ENCODE measurements around the gene PLA2G5.
"Not testable (repeated sequence)": the region's sequence is repeated elsewhere in the genome, so short reads cannot be mapped to it uniquely, and the experiment has no call there.

The PLA2G5 gene

DNA sequence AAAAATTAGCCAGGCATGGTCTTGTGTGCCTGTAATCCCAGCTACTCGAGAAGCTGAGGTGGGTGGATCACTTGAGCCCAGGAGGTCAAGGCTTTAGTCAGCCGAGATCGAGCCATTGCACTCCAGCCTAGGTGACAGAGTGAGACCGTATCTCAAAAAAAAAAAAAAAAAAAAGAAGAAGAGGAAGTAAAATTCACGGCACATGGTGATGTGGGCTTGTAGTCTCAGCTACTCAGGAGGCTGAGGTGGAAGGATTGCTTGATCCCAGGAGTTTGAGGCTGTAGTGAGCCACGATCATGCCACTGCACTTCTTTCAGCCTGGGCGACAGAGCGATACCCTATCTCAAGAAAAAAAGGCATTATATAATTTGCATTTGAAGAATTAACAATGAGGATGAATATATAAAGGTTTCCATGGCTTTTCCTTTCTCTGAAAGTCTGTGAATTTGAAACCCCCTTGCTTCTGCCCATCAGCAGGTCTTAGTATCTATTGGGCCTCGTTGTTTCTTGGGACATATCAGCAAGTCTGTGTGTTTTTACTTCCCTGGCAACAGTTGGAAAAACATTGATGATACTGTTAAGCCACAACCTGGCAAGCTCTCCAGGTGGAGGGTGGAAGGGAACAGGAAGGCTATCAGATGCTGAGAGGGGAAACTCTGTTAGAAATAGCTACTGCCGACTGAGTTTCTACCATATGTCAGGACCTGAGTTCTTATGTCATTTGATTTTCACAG is 53.9 kb downstream of the PLA2G5 start:
- DNase-seq, result no peak

DNA sequence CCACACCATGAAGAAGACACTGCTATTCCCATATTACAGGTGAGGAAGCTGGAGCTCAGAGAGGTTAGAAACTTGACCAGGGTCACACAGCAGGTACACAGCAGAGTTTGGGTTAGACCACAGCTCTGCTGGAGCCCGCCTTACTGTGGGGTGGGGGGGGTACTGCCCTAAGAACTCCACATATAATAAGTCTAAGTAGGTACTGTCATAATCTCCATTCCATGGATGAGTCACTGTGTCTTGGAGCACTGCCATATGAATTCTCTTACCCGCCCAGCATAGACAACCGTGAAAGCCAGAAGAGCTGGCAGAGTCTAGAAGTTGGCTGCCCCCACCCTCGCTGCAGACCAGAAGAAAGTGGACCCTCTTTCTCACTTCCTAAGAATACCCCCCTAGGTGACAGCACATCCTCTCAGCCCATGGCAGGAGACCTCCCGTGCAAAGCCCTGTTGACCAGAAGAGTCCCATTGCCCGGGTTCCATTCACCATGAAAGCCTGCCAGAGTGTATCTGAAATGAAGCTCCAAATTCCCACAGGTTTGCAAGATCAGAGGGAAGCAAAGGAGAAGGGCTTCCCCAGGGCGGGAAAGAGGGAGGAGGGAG is 54.6 kb downstream of the PLA2G5 start:
- no peak for DNase-seq

- DNase-seq, result no peak
These were observed 55.1 kb downstream of the PLA2G5 start for GRCh38 chr1:20125100-20125499.

DNA sequence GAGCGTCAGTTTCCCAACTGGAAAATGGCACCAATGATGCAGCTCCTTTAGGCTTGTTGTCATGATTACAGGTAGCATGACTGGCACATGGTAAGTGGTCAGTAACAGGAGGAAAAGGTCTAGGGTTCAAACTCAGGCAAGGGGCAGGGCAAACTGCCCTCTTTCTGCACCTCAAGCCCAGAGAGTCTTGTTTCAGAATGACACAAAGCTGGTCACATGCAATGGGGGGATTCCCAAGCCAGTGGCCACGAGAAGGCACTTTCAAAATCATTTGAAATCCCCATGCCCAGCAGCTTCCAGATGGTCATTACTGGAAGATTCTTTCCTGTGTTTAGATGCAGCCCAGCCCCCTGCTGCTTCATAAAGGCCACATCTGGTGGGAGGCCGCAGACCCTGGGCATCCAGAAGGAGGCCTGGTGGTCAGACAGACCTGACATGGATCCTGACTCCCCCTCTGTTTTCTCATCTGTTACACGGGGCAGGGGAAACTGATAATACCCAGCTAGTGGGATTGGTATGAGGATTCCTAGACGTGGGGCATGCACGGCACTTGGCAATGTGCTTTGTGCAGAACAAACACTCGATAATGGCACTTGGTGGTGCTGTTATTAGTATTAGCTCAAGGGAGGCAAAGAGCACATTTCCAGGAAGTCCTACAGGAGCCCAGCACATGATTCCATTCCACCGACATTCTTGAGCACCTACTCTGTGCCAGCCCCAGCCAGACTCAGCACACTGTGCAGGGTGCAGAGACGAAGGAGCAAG is 56.2 kb downstream of the PLA2G5 start:
- no peak for DNase-seq

- no peak for DNase-seq
These were observed 56.9 kb downstream of the PLA2G5 start for GRCh38 chr1:20126806-20127440.

GRCh38 chr1:20130518-20130917 is 60.5 kb downstream of the PLA2G5 start:
- DNase-seq, result not testable (repeated sequence)

- no peak for DNase-seq
These were observed 65.0 kb downstream of the PLA2G5 start for GRCh38 chr1:20134995-20135394.

DNA sequence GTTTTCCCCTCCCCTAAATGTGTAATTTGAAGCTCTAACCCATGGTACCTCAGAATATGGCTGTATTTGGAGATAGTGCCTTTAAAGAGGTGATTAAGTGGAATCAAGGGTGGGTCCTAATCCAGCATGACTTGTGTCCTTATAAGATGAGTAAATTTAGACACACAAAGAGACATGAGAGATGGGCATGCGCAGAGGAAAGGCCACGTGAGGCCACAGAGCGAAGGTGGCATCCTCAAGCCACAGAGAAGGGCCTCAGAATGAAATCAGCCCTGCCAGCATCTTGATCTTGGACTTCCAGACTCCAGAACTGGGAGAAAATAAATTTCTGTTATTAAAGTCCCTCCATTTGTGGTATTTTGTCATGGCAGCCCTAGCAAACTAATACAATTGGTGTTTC is 66.3 kb downstream of the PLA2G5 start:
- no peak for DNase-seq

- no peak for DNase-seq
These were observed 67.1 kb downstream of the PLA2G5 start for GRCh38 chr1:20137055-20137454.

DNA sequence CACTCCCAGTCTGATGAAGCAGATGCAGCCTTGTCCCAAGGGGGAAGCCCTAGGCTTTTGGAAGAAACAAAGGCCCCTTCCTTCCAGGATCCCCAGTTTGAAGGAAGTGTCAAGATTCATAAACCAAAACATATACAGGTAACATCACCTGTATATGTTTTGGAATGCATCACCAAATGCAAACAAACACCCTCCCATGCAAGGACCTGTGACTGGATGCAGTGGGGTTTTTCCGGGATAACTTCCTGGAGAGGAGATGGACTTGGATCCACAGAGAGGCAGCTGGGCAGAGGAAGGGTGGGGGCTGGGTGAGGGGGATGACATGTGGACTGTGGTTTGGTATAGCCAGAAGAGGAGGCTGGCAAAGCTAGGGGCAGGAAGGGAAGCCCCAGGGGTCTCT is 67.6 kb downstream of the PLA2G5 start:
- DNase-seq, result no peak

DNA sequence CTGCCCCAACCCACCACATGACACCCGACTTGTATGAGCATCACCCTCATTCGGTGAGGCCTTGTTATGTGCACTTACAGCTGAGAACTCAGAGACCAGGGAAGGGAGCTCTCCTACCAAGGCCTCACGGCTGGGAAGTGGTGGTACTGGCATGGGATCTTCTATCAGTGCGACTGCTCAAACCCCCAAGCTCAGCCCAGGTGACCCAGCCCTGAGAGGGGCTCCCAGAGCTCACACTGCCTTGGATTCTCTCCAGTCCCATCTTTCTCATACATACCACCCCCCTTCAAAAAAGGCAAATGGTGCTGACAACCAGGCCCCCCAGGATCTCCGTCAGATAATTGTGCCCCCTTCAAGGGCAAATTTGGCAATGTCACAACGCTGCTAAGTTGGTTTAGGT is 68.4 kb downstream of the PLA2G5 start:
- no peak for DNase-seq

DNA sequence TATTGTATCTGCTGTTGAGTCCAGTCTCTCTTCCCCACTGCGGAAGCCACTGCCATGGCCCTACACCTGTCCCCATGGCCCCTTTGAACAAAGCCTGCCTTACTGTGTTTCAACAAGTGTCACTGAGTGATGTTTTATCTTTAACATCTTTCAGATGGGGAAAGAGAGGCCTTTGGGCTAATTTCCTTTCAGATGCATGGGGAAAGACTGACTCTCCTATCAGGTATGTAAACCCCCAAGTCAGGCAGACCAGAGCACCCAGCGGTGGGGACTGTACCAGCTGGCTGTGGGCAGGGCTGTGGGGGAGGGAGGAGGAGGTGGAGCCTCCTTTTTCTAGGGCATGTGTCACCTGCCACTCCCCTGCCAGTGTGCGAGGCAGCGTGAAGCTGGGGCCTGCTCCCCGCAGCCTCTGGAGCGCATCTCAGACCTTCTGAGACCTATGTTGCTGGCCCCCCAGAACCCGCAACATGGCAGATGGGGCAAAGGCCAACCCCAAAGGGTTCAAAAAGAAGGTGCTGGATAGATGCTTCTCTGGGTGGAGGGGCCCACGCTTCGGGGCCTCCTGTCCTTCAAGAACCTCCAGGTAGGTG is 69.1 kb downstream of the PLA2G5 start, which contains the start of gene PLA2G2F:
PLA2G2F (plus strand) TSS at position 363 of the 590 bp plus-strand sequence; CDS start at position 468, 105 bp downstream.
- no peak for DNase-seq

DNA sequence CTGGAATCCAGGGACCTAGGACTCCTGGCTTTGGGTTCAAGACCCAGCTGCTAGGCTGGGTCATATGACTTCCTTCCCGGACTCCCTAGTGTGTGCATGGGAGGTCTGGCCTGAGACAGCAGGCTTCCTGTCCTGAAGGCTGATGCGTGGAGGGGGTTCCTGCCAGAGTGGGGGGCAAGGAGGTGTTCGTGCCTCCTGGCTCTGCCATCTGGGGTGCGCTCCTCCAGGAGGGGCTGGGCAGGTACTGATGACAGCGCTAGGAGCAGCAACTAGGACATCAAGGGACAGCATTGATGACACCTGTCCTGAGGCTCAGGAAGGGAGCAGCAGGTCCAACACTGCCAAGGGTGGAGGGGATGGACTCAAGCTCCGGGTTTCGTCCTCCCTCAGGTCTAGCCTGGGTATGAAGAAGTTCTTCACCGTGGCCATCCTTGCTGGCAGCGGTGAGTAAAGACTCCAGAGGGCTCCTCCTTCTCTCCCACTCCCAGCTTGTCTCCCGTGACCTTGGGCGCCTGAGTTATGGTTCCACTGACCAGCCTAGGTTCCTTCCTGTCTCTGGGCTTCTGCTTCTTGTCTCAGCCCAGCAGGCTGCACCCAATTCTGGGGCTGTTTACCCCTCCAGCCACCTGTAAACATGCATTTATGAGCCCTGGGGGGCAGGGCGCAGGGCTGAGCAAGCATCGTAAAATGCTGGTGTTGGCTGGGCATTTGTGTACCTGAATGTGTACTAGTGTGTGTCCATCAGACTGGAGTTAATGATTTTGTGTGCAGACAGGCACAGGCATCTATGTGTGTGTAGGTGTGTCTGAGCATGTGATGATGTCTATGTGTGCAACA is 70.0 kb downstream of the PLA2G5 start:
- DNase-seq, result no peak

- DNase-seq, result no peak
These were observed 71.0 kb downstream of the PLA2G5 start for GRCh38 chr1:20141001-20141400.

GRCh38 chr1:20141466-20141865 is 71.5 kb downstream of the PLA2G5 start:
- no peak for DNase-seq

Measured in DMS79 treated with DMSO at 0.1 percent for 48 hours (cell line).